ENCODE measurements around the gene EXOC5.

The EXOC5 gene

DNA sequence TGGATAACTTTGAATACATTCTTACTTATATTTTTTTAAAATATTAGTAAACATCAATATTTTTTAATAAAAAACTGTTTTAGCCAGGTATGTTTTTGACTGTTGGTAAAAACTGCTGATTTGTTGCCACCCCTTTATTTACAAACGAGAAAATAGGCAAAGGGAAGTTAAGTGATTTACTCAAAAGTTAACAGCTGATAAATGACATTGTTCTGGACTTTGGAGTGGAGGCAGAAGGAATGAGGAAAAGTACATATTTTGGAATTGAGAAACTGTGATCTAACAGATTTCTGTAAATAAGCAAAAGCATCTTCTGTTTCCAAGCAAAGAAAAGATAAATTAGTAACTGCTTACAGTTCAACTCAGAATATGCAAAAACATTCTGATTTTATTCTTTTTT is 4.5 kb upstream of the EXOC5 start:
- DNase-seq (no peak), ATAC-seq (ENCODE audit: insufficient read depth, low read depth) (no peak)
- H3K9ac ChIP-seq (ENCODE audit: low read depth, low read length): no peak overlapping the region
- H3K4me1 ChIP-seq (ENCODE audit: insufficient read depth, low read length): peaks cover 28% of the 10 kb centered on the region
- H3K27ac ChIP-seq (ENCODE audit: low read length): no peak overlapping the region
- H3K36me3 ChIP-seq (ENCODE audit: insufficient read depth, low read length): peaks cover 34% of the 10 kb centered on the region
- peaks cover 77% of the 10 kb centered on the region for H3K79me2 ChIP-seq (ENCODE audit: insufficient read depth, low read length)
- peaks cover 21% of the 10 kb centered on the region for H4K20me1 ChIP-seq (ENCODE audit: insufficient read depth, low read length)
- H2AFZ ChIP-seq (ENCODE audit: low read depth, low read length): no peak overlapping the region
- no peaks in the 10 kb centered on the region for H3K9me3 ChIP-seq (ENCODE audit: insufficient read depth, low read length, severe bottlenecking)
- H3K4me3 ChIP-seq (ENCODE audit: low read depth in 1 of 2, low read length in 2 of 2): no peak overlapping the region
- H3K4me2 ChIP-seq (ENCODE audit: insufficient read depth, low read length): 0 out of 2 replicates have a peak overlapping the region, but pooled peaks have one; percentile 19
- no peaks in the 10 kb centered on the region for H3K27me3 ChIP-seq (ENCODE audit: insufficient read depth, low read length, poor library complexity)
- TF ChIP-seq EZH2 (IDR thresholded peaks at IDR 0.05; ENCODE audit: borderline replicate concordance, low read depth, low read length, severe bottlenecking): no peak
- no peak for TF ChIP-seq CTCF (IDR thresholded peaks at IDR 0.05; ENCODE audit: borderline replicate concordance, extremely low read depth, low read length, poor library complexity, severe bottlenecking)

GRCh38 chr14:57266065-57266464 is 2.6 kb downstream of the EXOC5 start:
- no peak overlapping the region for H3K9ac ChIP-seq (ENCODE audit: low read depth, low read length)
- peaks cover 5% of the 10 kb centered on the region; the same call in 1 of the 2 replicates for H3K36me3 ChIP-seq (ENCODE audit: insufficient read depth, low read length)
- peaks cover 37% of the 10 kb centered on the region for H4K20me1 ChIP-seq (ENCODE audit: insufficient read depth, low read length)
- H3K27me3 ChIP-seq (ENCODE audit: insufficient read depth, low read length, poor library complexity): no peaks in the 10 kb centered on the region
- H3K9me3 ChIP-seq (ENCODE audit: insufficient read depth, low read length, severe bottlenecking): no peaks in the 10 kb centered on the region
- H2AFZ ChIP-seq (ENCODE audit: low read depth, low read length): no peak overlapping the region
- no peak overlapping the region for H3K4me3 ChIP-seq (ENCODE audit: low read depth in 1 of 2, low read length in 2 of 2)
- no peak for ATAC-seq (ENCODE audit: insufficient read depth, low read depth)
- TF ChIP-seq EZH2 (IDR thresholded peaks at IDR 0.05; ENCODE audit: borderline replicate concordance, low read depth, low read length, severe bottlenecking) (no peak), CTCF (IDR thresholded peaks at IDR 0.05; ENCODE audit: borderline replicate concordance, extremely low read depth, low read length, poor library complexity, severe bottlenecking) (no peak)
- H3K27ac ChIP-seq (ENCODE audit: low read length): no peak overlapping the region
- DNase-seq: no peak
- peaks cover 39% of the 10 kb centered on the region for H3K4me1 ChIP-seq (ENCODE audit: insufficient read depth, low read length)
- H3K79me2 ChIP-seq (ENCODE audit: insufficient read depth, low read length): peaks cover 97% of the 10 kb centered on the region
- peak overlapping the region; percentile 71 for H3K4me2 ChIP-seq (ENCODE audit: insufficient read depth, low read length)

DNA sequence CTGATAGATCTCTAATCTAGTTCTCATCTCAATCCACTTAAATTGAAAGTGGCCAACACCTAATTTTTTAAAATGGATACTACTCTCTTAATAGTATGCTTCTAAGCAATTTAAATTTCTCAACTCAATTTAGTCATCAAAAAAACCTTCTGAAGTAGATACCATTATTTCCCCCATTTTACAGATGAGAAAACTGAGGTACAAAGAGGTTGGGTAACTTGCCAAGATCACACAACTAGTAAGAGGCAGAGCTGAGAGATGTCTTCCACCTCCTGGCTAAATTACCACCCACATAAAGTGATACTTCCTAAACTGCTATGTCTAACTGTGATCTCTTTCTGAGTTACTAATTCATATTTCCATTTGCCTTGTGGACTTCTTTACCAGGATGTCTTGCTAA is 6.6 kb downstream of the EXOC5 start:
- peaks cover 19% of the 10 kb centered on the region for H3K36me3 ChIP-seq (ENCODE audit: insufficient read depth, low read length)
- ATAC-seq (ENCODE audit: insufficient read depth, low read depth): no peak
- no peak overlapping the region for H3K4me3 ChIP-seq (ENCODE audit: low read depth in 1 of 2, low read length in 2 of 2)
- H3K9me3 ChIP-seq (ENCODE audit: insufficient read depth, low read length, severe bottlenecking): no peaks in the 10 kb centered on the region
- TF ChIP-seq EZH2 (IDR thresholded peaks at IDR 0.05; ENCODE audit: borderline replicate concordance, low read depth, low read length, severe bottlenecking) (no peak), CTCF (IDR thresholded peaks at IDR 0.05; ENCODE audit: borderline replicate concordance, extremely low read depth, low read length, poor library complexity, severe bottlenecking) (no peak)
- H2AFZ ChIP-seq (ENCODE audit: low read depth, low read length): no peak overlapping the region
- no peak overlapping the region for H3K4me2 ChIP-seq (ENCODE audit: insufficient read depth, low read length)
- peaks cover 16% of the 10 kb centered on the region for H3K4me1 ChIP-seq (ENCODE audit: insufficient read depth, low read length)
- H3K27ac ChIP-seq (ENCODE audit: low read length): no peak overlapping the region
- no peak overlapping the region for H3K9ac ChIP-seq (ENCODE audit: low read depth, low read length)
- peaks cover 53% of the 10 kb centered on the region for H4K20me1 ChIP-seq (ENCODE audit: insufficient read depth, low read length)
- no peaks in the 10 kb centered on the region for H3K27me3 ChIP-seq (ENCODE audit: insufficient read depth, low read length, poor library complexity)
- H3K79me2 ChIP-seq (ENCODE audit: insufficient read depth, low read length): peaks cover 98% of the 10 kb centered on the region
- no peak for DNase-seq

DNA sequence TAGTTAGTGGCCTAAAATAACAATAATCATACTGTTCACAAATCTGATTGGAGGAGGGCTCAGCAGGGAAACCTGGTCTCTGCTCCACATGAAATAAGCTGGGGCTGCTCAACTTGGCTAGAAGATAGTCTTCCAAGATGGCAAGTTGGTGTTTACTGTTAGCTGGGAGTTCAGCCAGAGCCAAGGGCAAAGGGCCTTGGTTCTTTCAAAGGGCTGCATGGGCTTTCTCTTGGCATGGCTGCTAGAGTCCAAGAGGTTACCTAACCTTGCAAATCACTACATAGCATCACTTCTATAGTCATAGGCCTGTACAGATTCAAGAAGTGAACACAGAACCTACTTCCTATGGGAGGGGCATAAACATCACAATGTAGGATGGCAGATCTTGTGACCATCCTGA is 7.1 kb downstream of the EXOC5 start:
- peaks cover 98% of the 10 kb centered on the region for H3K79me2 ChIP-seq (ENCODE audit: insufficient read depth, low read length)
- H3K27me3 ChIP-seq (ENCODE audit: insufficient read depth, low read length, poor library complexity): no peaks in the 10 kb centered on the region
- ATAC-seq (ENCODE audit: insufficient read depth, low read depth): no peak
- H3K27ac ChIP-seq (ENCODE audit: low read length): no peak overlapping the region
- no peak for DNase-seq
- H4K20me1 ChIP-seq (ENCODE audit: insufficient read depth, low read length): peaks cover 58% of the 10 kb centered on the region
- H2AFZ ChIP-seq (ENCODE audit: low read depth, low read length): no peak overlapping the region
- peaks cover 24% of the 10 kb centered on the region for H3K36me3 ChIP-seq (ENCODE audit: insufficient read depth, low read length)
- H3K4me1 ChIP-seq (ENCODE audit: insufficient read depth, low read length): peaks cover 12% of the 10 kb centered on the region
- no peak for TF ChIP-seq EZH2 (IDR thresholded peaks at IDR 0.05; ENCODE audit: borderline replicate concordance, low read depth, low read length, severe bottlenecking)
- no peak for TF ChIP-seq CTCF (IDR thresholded peaks at IDR 0.05; ENCODE audit: borderline replicate concordance, extremely low read depth, low read length, poor library complexity, severe bottlenecking)
- H3K4me2 ChIP-seq (ENCODE audit: insufficient read depth, low read length): no peak overlapping the region
- no peak overlapping the region for H3K4me3 ChIP-seq (ENCODE audit: low read depth in 1 of 2, low read length in 2 of 2)
- H3K9me3 ChIP-seq (ENCODE audit: insufficient read depth, low read length, severe bottlenecking): no peaks in the 10 kb centered on the region
- H3K9ac ChIP-seq (ENCODE audit: low read depth, low read length): no peak overlapping the region

Data from DND-41 (cell line).